ENCODE data around the gene PCK1. TPM values are rescaled to one million over a fixed set of nuclear protein-coding genes. Genes with fewer than 3 reads are reported as not detected.
A peak's percentile ranks its signal among the peaks of the same experiment; 100 is the strongest.

Gene PCK1
- total and polyA plus RNA-seq, 4 donors: 8.9 to 532 (median 314) TPM

GRCh38 chr20:57545927-57546662, 14.8 kb upstream of the PCK1 start:
- peak in 1 of 2 donors; percentile 86 for TF ChIP-seq RXRA (IDR thresholded peaks at IDR 0.05)
- peak; percentile 39 for TF ChIP-seq FOXA2 (IDR thresholded peaks at IDR 0.05)
- TF ChIP-seq YY1 (IDR thresholded peaks at IDR 0.05): peak; percentile 91
- TF ChIP-seq FOXA1 (IDR thresholded peaks at IDR 0.05): no peak
- TF ChIP-seq EGR1 (IDR thresholded peaks at IDR 0.05; ENCODE audit: low read depth in 2 of 2): peak in 1 of 2 donors; percentile 48
- TF ChIP-seq MAX (IDR thresholded peaks at IDR 0.05): peak; percentile 73
- peak; percentile 23 for TF ChIP-seq ZBTB33 (IDR thresholded peaks at IDR 0.05)
- peak in 1 of 2 donors; percentile 73 for TF ChIP-seq HNF4A (conservative IDR thresholded peaks at IDR 0.05)
- TF ChIP-seq ATF3 (IDR thresholded peaks at IDR 0.05): no peak
- peak in 1 of 2 donors; percentile 43 for TF ChIP-seq RAD21 (IDR thresholded peaks at IDR 0.05)
- peak; percentile 65 for TF ChIP-seq REST (IDR thresholded peaks at IDR 0.05)
- TF ChIP-seq NR2F2 (IDR thresholded peaks at IDR 0.05): no peak
- TF ChIP-seq HNF4G (IDR thresholded peaks at IDR 0.05): no peak
- no peak for TF ChIP-seq SP1 (IDR thresholded peaks at IDR 0.05)
- TF ChIP-seq GABPA (IDR thresholded peaks at IDR 0.05 in 1 of 2, conservative IDR thresholded peaks at IDR 0.05 in 1 of 2): no peak
- TF ChIP-seq JUND (IDR thresholded peaks at IDR 0.05): no peak
- peak; percentile 24 for TF ChIP-seq CTCF (IDR thresholded peaks at IDR 0.05; ENCODE audit: low read depth, low read length, missing input control)
- TF ChIP-seq TAF1 (conservative IDR thresholded peaks at IDR 0.05): no peak
- DNase-seq (ENCODE audit: low spot score): no peak
- Histone ChIP-seq H3K9ac (ENCODE audit: low read depth in 1 of 2, low read length in 2 of 2) (peak overlapping the region in 1 of 2 donors; percentile 0), H3K9me3 (ENCODE audit: control insufficient read depth in 4 of 4, low read length in 3 of 4) (no peaks in the 10 kb centered on the region), H3K4me1 (ENCODE audit: control insufficient read depth in 4 of 4, insufficient read depth in 4 of 4, low read length in 3 of 4) (peaks cover 3 to 51% (median 18%) of the 10 kb centered on the region in 4 donors), H3K4me3 (ENCODE audit: low read depth in 1 of 3, low read length in 3 of 3) (peak overlapping the region in 2 of 3 donors; percentile 0 to 14), H3K27me3 (ENCODE audit: control insufficient read depth in 4 of 4, insufficient read depth in 4 of 4, low read length in 3 of 4) (no peaks in the 10 kb centered on the region), H3K27ac (ENCODE audit: low read depth in 1 of 2, low read length in 2 of 2) (peak overlapping the region; percentile 77 to 95), H3K36me3 (ENCODE audit: control insufficient read depth in 4 of 4, insufficient read depth in 3 of 4, low read depth in 1 of 4, low read length in 3 of 4) (no peaks in the 10 kb centered on the region)
- WGBS: 38% methylated on average over 12 of the region's 12 CpGs
